ENCODE results near the gene PLD1. TPM values are rescaled to one million over a fixed set of nuclear protein-coding genes. Genes with fewer than 3 reads are reported as not detected.

The PLD1 gene
- total RNA-seq, 2 donors from 2014 or later: 9.5 to 15.9 TPM

DNA sequence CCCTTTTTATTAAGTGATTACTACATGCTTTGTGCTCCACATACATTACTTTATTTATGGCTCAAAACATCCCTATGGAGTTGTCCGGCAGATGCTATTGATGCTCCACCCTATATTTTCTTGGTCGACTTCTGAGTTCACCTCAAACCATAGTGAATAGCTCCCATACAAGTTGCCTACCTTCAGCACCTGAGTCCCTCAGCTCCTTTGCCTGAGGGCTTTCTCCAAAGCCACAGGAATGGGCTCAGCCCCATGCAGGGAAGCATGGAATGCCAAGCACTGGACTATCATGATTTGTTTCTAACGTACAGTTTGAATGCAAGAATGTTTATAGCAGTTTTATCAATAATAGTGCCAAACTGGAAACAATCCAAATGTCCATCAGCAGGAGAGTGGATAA lies 225.2 kb downstream of the PLD1 start:
- Mint-ChIP-seq H3K4me1 (peaks cover 12% of the 10 kb centered on the region), H3K27me3 (ENCODE audit: insufficient read depth) (no peaks in the 10 kb centered on the region), H3K9me3 (no peaks in the 10 kb centered on the region), H3K27ac (no peak overlapping the region), H3K4me3 (no peak overlapping the region), H3K36me3 (ENCODE audit: low read depth) (no peaks in the 10 kb centered on the region)
- DNase-seq: no peak
- H3K4me3 ChIP-seq (ENCODE audit: low read length): no peak overlapping the region
- TF ChIP-seq, protein P1, sequence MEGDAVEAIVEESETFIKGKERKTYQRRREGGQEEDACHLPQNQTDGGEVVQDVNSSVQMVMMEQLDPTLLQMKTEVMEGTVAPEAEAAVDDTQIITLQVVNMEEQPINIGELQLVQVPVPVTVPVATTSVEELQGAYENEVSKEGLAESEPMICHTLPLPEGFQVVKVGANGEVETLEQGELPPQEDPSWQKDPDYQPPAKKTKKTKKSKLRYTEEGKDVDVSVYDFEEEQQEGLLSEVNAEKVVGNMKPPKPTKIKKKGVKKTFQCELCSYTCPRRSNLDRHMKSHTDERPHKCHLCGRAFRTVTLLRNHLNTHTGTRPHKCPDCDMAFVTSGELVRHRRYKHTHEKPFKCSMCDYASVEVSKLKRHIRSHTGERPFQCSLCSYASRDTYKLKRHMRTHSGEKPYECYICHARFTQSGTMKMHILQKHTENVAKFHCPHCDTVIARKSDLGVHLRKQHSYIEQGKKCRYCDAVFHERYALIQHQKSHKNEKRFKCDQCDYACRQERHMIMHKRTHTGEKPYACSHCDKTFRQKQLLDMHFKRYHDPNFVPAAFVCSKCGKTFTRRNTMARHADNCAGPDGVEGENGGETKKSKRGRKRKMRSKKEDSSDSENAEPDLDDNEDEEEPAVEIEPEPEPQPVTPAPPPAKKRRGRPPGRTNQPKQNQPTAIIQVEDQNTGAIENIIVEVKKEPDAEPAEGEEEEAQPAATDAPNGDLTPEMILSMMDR (conservative IDR thresholded peaks at IDR 0.05): no peak
- no peak overlapping the region for H3K9ac ChIP-seq (ENCODE audit: extremely low read depth, low read length, poor library complexity, severe bottlenecking)
- no peak overlapping the region for H3K27ac ChIP-seq (ENCODE audit: low read depth, low read length)
- WGBS, 2 experiments (ENCODE audit: insufficient coverage in 1 of 2, insufficient read length in 1 of 2): 82 to 90% methylated on average over 2 to 3 of the region's 3 CpGs
- H3K4me1 ChIP-seq (ENCODE audit: control insufficient read depth, insufficient read depth, low read length): no peaks in the 10 kb centered on the region
- H3K36me3 ChIP-seq (ENCODE audit: control insufficient read depth, insufficient read depth, low read length): no peaks in the 10 kb centered on the region
- no peaks in the 10 kb centered on the region for H3K9me3 ChIP-seq (ENCODE audit: control insufficient read depth, low read length)
- no peaks in the 10 kb centered on the region for H3K27me3 ChIP-seq (ENCODE audit: control insufficient read depth, insufficient read depth, low read length, poor library complexity, severe bottlenecking)

DNA sequence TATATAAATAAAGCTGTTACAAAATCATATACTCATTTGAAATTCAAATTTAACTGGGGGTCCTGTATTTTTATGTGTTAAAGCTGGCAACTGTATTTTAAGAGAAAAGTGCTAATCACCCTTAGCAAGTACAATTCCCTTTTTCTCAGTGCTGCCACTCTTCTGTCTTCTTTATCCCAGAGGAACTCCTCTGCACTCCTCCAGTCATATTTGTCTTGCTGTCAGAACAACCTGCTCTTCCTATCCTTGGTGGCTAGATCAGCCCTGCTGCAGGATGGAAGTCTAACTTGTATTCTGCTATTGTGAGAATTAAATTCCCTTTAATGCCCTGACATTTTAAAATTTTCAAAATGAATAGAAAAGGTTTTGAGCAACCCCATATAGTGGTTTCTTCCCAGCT lies 226.2 kb downstream of the PLD1 start:
- Histone ChIP-seq H3K4me1 (ENCODE audit: control insufficient read depth, insufficient read depth, low read length) (no peaks in the 10 kb centered on the region), H3K9me3 (ENCODE audit: control insufficient read depth, low read length) (no peaks in the 10 kb centered on the region), H3K4me3 (ENCODE audit: low read length) (no peak overlapping the region), H3K27ac (ENCODE audit: low read depth, low read length) (no peak overlapping the region), H3K9ac (ENCODE audit: extremely low read depth, low read length, poor library complexity, severe bottlenecking) (no peak overlapping the region), H3K27me3 (ENCODE audit: control insufficient read depth, insufficient read depth, low read length, poor library complexity, severe bottlenecking) (no peaks in the 10 kb centered on the region), H3K36me3 (ENCODE audit: control insufficient read depth, insufficient read depth, low read length) (no peaks in the 10 kb centered on the region)
- H3K27me3 Mint-ChIP-seq (ENCODE audit: insufficient read depth): no peaks in the 10 kb centered on the region
- TF ChIP-seq, protein P1 (conservative IDR thresholded peaks at IDR 0.05): no peak
- no peak overlapping the region for H3K27ac Mint-ChIP-seq
- H3K4me3 Mint-ChIP-seq: no peak overlapping the region
- H3K36me3 Mint-ChIP-seq (ENCODE audit: low read depth): no peaks in the 10 kb centered on the region
- H3K9me3 Mint-ChIP-seq: no peaks in the 10 kb centered on the region
- DNase-seq: no peak
- H3K4me1 Mint-ChIP-seq: peaks cover 12% of the 10 kb centered on the region

DNA sequence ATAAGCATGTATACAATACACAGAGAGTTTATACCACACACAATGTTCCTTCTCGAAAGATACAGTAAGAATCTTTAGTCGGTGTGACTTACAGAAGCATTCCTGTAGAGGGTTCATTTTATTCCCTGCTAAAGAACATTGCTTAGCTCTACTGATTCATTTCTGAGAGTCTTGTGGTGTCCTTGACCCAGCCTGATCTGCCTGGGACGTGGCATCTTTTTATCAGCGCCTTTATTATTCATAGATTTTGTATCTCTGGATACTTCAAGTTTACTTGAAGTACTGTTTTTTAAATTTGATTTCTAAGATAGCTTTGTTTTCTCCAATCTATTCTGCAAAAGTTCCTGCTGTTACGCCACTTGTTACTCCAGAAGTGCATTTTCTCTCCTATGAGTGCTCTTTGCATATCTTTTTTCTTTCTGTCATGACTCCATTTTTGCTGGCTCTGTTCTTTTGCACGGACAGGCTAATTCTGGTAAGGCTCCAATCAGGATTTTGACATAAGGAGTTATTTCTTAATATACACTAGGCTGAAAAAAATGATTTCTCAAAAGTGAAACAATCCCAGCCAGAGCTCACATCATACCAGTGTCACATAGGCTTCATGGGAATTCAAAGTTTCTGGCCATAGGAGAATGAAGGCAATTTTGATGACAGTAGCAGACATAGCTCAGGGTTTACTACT lies 235.6 kb downstream of the PLD1 start:
- H3K27ac ChIP-seq (ENCODE audit: low read depth, low read length): no peak overlapping the region
- H3K4me3 ChIP-seq (ENCODE audit: low read length): no peak overlapping the region
- Mint-ChIP-seq H3K4me3 (no peak overlapping the region), H3K27me3 (ENCODE audit: insufficient read depth) (no peaks in the 10 kb centered on the region), H3K4me1 (no peaks in the 10 kb centered on the region), H3K27ac (no peak overlapping the region), H3K36me3 (ENCODE audit: low read depth) (no peaks in the 10 kb centered on the region), H3K9me3 (peaks cover 8% of the 10 kb centered on the region)
- WGBS, 2 experiments (ENCODE audit: insufficient coverage in 1 of 2, insufficient read length in 1 of 2): 91 to 93% methylated on average over 4 to 6 of the region's 6 CpGs
- no peaks in the 10 kb centered on the region for H3K27me3 ChIP-seq (ENCODE audit: control insufficient read depth, insufficient read depth, low read length, poor library complexity, severe bottlenecking)
- no peaks in the 10 kb centered on the region for H3K4me1 ChIP-seq (ENCODE audit: control insufficient read depth, insufficient read depth, low read length)
- H3K9me3 ChIP-seq (ENCODE audit: control insufficient read depth, low read length): no peaks in the 10 kb centered on the region
- H3K36me3 ChIP-seq (ENCODE audit: control insufficient read depth, insufficient read depth, low read length): no peaks in the 10 kb centered on the region
- DNase-seq: no peak
- no peak overlapping the region for H3K9ac ChIP-seq (ENCODE audit: extremely low read depth, low read length, poor library complexity, severe bottlenecking)
- TF ChIP-seq, protein P1 (conservative IDR thresholded peaks at IDR 0.05): no peak

Data from endodermal cell (in vitro differentiated cells).